ENCODE measurements around the gene TCTA. TPM values are rescaled to one million over a fixed set of nuclear protein-coding genes. Genes with fewer than 3 reads are reported as not detected.
A peak's percentile ranks its signal among the peaks of the same experiment; 100 is the strongest.

The TCTA gene
- 23.7 and 25.4 TPM in 2 replicates for total RNA-seq (2014; rRNA removed)
- percentile 83 among the genes with signal in this experiment for Bru-seq, nascent RNA
- BruChase-seq, experiment 1, labeled RNA remaining after a 6-hour chase: percentile 82 among the genes with signal in this experiment
- BruChase-seq, experiment 2, labeled RNA remaining after a 2-hour chase: percentile 77 among the genes with signal in this experiment
- long read RNA-seq, transcript TCTA-201 (3 exons, 2,146 nt): major isoform, 23 of 39 reads
- long read RNA-seq, partial matches to known transcripts: 0 of 39 reads
- long read RNA-seq, other reads (novel, unspliced or antisense): 12 of 39 reads

- Histone ChIP-seq H3K4me1 (ENCODE audit: insufficient read depth, low read length) (peaks cover 32% of the 10 kb centered on the region), H3K4me3 (ENCODE audit: low read length) (peak within 1 kb of the TSS; percentile 85), H3K9ac (ENCODE audit: low read length) (peak within 1 kb of the TSS; percentile 93), H3K9me2 (replicated peaks; ENCODE audit: low read length) (no peaks in the 10 kb centered on the region), H3K9me3 (ENCODE audit: low read length) (no peaks in the 10 kb centered on the region), H3K27me3 (ENCODE audit: low read length) (no peaks in the 10 kb centered on the region), H2AFZ (ENCODE audit: low read length) (peak within 1 kb of the TSS; percentile 54; the same call in 1 of the 2 replicates), H3K79me2 (ENCODE audit: low read length) (peaks cover 64% of the 10 kb centered on the region), H3K27ac (ENCODE audit: low read length) (peak within 1 kb of the TSS; percentile 66), H4K20me1 (ENCODE audit: low read length) (peaks cover 37% of the 10 kb centered on the region), H3F3A (ENCODE audit: low read length, unreplicated experiment) (no peaks in the 10 kb centered on the region), H3K4me2 (ENCODE audit: low read length) (peak within 1 kb of the TSS; percentile 91), H3K36me3 (ENCODE audit: low read depth, low read length) (peaks cover 5% of the 10 kb centered on the region; the same call in 1 of the 2 replicates)
- POLR2A ChIA-PET (ENCODE audit: unreplicated experiment): interaction anchor here (0.5 to 1.0 kb wide), 10 partner anchors 17 to 405 kb away, joined by 3 to 7 read pairs (median 4); partner anchors contain the start of genes NICN1, USP4 and WDR6
- CTCF ChIA-PET: interaction anchor here (0.7 to 1.7 kb wide), 3 partner anchors 37 to 73 kb away, joined by 3 to 7 read pairs (median 3); partner anchors contain the start of gene USP4
- BruUV-seq (replicated peaks): TSS peak; percentile 70
- TF ChIP-seq EZH2 (IDR thresholded peaks at IDR 0.05; ENCODE audit: low read length, unreplicated experiment): no peak
- TF ChIP-seq CTCF (conservative IDR thresholded peaks at IDR 0.05; ENCODE audit: low read depth, low read length): no peak
- ATAC-seq (peak; percentile 93), DNase-seq (peak; percentile 100)
- intact Hi-C loops (cut with micrococcal nuclease): loop anchor here (1.0 to 5.0 kb wide), 4 partner anchors 58 to 319 kb away; partner anchors contain the start of genes DAG1 and LAMB2
Observed at GRCh38 chr3:49411968-49412631, at the start of gene TCTA, which contains the start of gene RHOA. Gene TCTA, plus strand, starts transcription at chr3:49412423. Its CDS starts 4 bp downstream, at chr3:49412427. Gene RHOA, minus strand, starts transcription at chr3:49411976. Its CDS starts 36,387 bp downstream, at chr3:49375589.

GRCh38 chr3:49362561-49362960 lies 49.7 kb upstream of the TCTA start:
- Histone ChIP-seq H3K79me2 (ENCODE audit: low read length) (peaks cover 30% of the 10 kb centered on the region), H3K4me3 (ENCODE audit: low read length) (no peak overlapping the region), H3F3A (ENCODE audit: low read length, unreplicated experiment) (peaks cover 10% of the 10 kb centered on the region), H3K36me3 (ENCODE audit: low read depth, low read length) (peaks cover 42% of the 10 kb centered on the region), H3K27me3 (ENCODE audit: low read length) (no peaks in the 10 kb centered on the region), H3K27ac (ENCODE audit: low read length) (no peak overlapping the region), H2AFZ (ENCODE audit: low read length) (no peak overlapping the region), H4K20me1 (ENCODE audit: low read length) (no peaks in the 10 kb centered on the region), H3K4me1 (ENCODE audit: insufficient read depth, low read length) (peaks cover 18% of the 10 kb centered on the region), H3K9ac (ENCODE audit: low read length) (no peak overlapping the region), H3K4me2 (ENCODE audit: low read length) (no peak overlapping the region), H3K9me2 (replicated peaks; ENCODE audit: low read length) (no peaks in the 10 kb centered on the region), H3K9me3 (ENCODE audit: low read length) (no peaks in the 10 kb centered on the region)
- ATAC-seq (no peak), DNase-seq (no peak)
- BruUV-seq (replicated peaks): no TSS peak
- TF ChIP-seq CTCF (conservative IDR thresholded peaks at IDR 0.05; ENCODE audit: low read depth, low read length) (no peak), EZH2 (IDR thresholded peaks at IDR 0.05; ENCODE audit: low read length, unreplicated experiment) (no peak), EZH2phosphoT487 (IDR thresholded peaks at IDR 0.05; ENCODE audit: borderline replicate concordance, low read length) (no peak)
- CTCF ChIA-PET: no interaction called here
- intact Hi-C loops (cut with micrococcal nuclease): no loop called here
- POLR2A ChIA-PET (ENCODE audit: unreplicated experiment): no interaction called here

All from PC-3 (cell line).